HEK293 (cell line): Measurements from ENCODE around the gene LYPD3.

ENCODE experiments used
- CTCF ChIA-PET: fragments of 350-600 bp; formaldehyde crosslinking; extraction: SDS; loops from one replicate; lab custom pipeline; 2021; ENCODE audit warnings: antibody characterized with exemption; lab: Yijun Ruan, JAX
- POLR2A ChIA-PET: fragments of 300-600 bp; formaldehyde crosslinking; extraction: SDS; loops from one replicate; lab custom pipeline; 2020; ENCODE audit warnings: antibody characterized with exemption, inconsistent platforms; lab: Yijun Ruan, JAX
- H3K27ac ChIP-seq: fragments of 200-500 bp; sonication (Bioruptor generic); 2 replicates; pipeline ENCODE4 v1.5.1; 2014; ENCODE audit warnings: low read depth, low read length, control low read depth, inconsistent platforms; ENCODE audit errors: extremely low read depth
- H3K36me3 ChIP-seq, 2 experiments: fragments of 200-500 bp in 1 of 2; sonication (Bioruptor generic) in 1 of 2; 1 replicate in 1 of 2; 2 replicates in 1 of 2; pipeline ENCODE4 v1.5.1; 2014 to 2017; ENCODE audit warnings: inconsistent platforms in 2 of 2, low read length in 2 of 2; ENCODE audit not compliant: control insufficient read depth in 2 of 2, insufficient read depth in 1 of 2
- H3K4me1 ChIP-seq: fragments of 200-500 bp; sonication (Bioruptor generic); 2 replicates; pipeline ENCODE4 v1.5.1; 2014; ENCODE audit warnings: mild to moderate bottlenecking, low read length, inconsistent platforms; ENCODE audit not compliant: control insufficient read depth, insufficient read depth
- H3K4me3 ChIP-seq: 2 replicates; pipeline ENCODE4 v1.5.1; 2011; ENCODE audit warnings: low read depth, mild to moderate bottlenecking, control low read depth, low read length, moderate library complexity
- H3K9me3 ChIP-seq: fragments of 200-500 bp; sonication (Bioruptor generic); 2 replicates; pipeline ENCODE4 v1.5.1; 2014; ENCODE audit warnings: low read depth, low read length, inconsistent platforms; ENCODE audit not compliant: control insufficient read depth, insufficient read depth
- BCL11A ChIP-seq: fragments of 450-650 bp; formaldehyde crosslinking; IDR thresholded peaks from 2 replicates; pipeline ENCODE4 v1.5.1; 2016; ENCODE audit warnings: low read depth, missing biosample characterization, missing genetic modification characterization
- IKZF3 ChIP-seq: fragments of 450-650 bp; IDR thresholded peaks from 2 replicates; pipeline ENCODE4 v1.5.0; 2018; ENCODE audit warnings: missing biosample characterization, mild to moderate bottlenecking, missing genetic modification characterization, moderate library complexity
- KLF9 ChIP-seq: fragments of 450-650 bp; formaldehyde crosslinking; IDR thresholded peaks from 2 replicates; pipeline ENCODE4 v1.5.1; 2016; ENCODE audit warnings: missing biosample characterization, missing genetic modification characterization, low read depth
- MZF1 ChIP-seq: fragments of 450-650 bp; formaldehyde crosslinking; IDR thresholded peaks from 2 replicates; pipeline ENCODE4 v1.5.1; 2017; ENCODE audit warnings: missing biosample characterization, missing genetic modification characterization, borderline replicate concordance
- RBAK ChIP-seq: fragments of 450-650 bp; formaldehyde crosslinking; IDR thresholded peaks from 2 replicates; pipeline ENCODE4 v1.5.1; 2016; ENCODE audit warnings: missing biosample characterization, missing genetic modification characterization
- REPIN1 ChIP-seq: fragments of 450-650 bp; formaldehyde crosslinking; IDR thresholded peaks from 2 replicates; pipeline ENCODE4 v1.5.1; 2017; ENCODE audit warnings: missing biosample characterization, missing genetic modification characterization, low read depth
- SCRT2 ChIP-seq: fragments of 450-650 bp; formaldehyde crosslinking; IDR thresholded peaks from 2 replicates; pipeline ENCODE4 v1.5.1; 2016; ENCODE audit warnings: missing biosample characterization, missing genetic modification characterization
- SETDB1 ChIP-seq: IDR thresholded peaks from one replicate; pipeline ENCODE4 v1.6.1; 2017; ENCODE audit warnings: mild to moderate bottlenecking, low read length, moderate library complexity, mixed read lengths; ENCODE audit not compliant: insufficient read length
- SP7 ChIP-seq: fragments of 450-650 bp; formaldehyde crosslinking; IDR thresholded peaks from 2 replicates; pipeline ENCODE4 v1.5.1; 2016; ENCODE audit warnings: missing biosample characterization, missing genetic modification characterization
- ZBTB20 ChIP-seq: fragments of 450-650 bp; formaldehyde crosslinking; IDR thresholded peaks from 2 replicates; pipeline ENCODE4 v1.5.1; 2016; ENCODE audit warnings: missing biosample characterization, missing genetic modification characterization
- ZFP37 ChIP-seq: fragments of 450-650 bp; formaldehyde crosslinking; IDR thresholded peaks from 2 replicates; pipeline ENCODE4 v1.5.1; 2016; ENCODE audit warnings: missing biosample characterization, missing genetic modification characterization
- ZFP41 ChIP-seq: fragments of 450-650 bp; formaldehyde crosslinking; IDR thresholded peaks from 2 replicates; pipeline ENCODE4 v1.5.1; 2016; ENCODE audit warnings: missing biosample characterization, missing genetic modification characterization, borderline replicate concordance
- ZNF114 ChIP-seq: fragments of 450-650 bp; formaldehyde crosslinking; IDR thresholded peaks from 2 replicates; pipeline ENCODE4 v1.5.0; 2017; ENCODE audit warnings: missing biosample characterization, missing genetic modification characterization
- ZNF121 ChIP-seq: fragments of 450-650 bp; formaldehyde crosslinking; IDR thresholded peaks from 2 replicates; pipeline ENCODE4 v1.5.1; 2016; ENCODE audit warnings: missing biosample characterization, missing genetic modification characterization
- ZNF140 ChIP-seq: fragments of 450-650 bp; formaldehyde crosslinking; IDR thresholded peaks from 2 replicates; pipeline ENCODE4 v1.5.1; 2016; ENCODE audit warnings: missing biosample characterization, missing genetic modification characterization
- ZNF16 ChIP-seq: fragments of 450-650 bp; formaldehyde crosslinking; IDR thresholded peaks from 2 replicates; pipeline ENCODE4 v1.5.1; 2016; ENCODE audit warnings: low read depth, missing biosample characterization, missing genetic modification characterization
- ZNF175 ChIP-seq: fragments of 450-650 bp; formaldehyde crosslinking; IDR thresholded peaks from 2 replicates; pipeline ENCODE4 v1.5.1; 2016; ENCODE audit warnings: missing biosample characterization, missing genetic modification characterization
- ZNF2 ChIP-seq: fragments of 450-650 bp; formaldehyde crosslinking; IDR thresholded peaks from 2 replicates; pipeline ENCODE4 v1.5.1; 2016; ENCODE audit warnings: missing biosample characterization, missing genetic modification characterization
- ZNF274 ChIP-seq, 2 experiments: fragments of 200-500 bp in 1 of 2; fragments of 450-650 bp in 1 of 2; sonication (Bioruptor generic) in 1 of 2; formaldehyde crosslinking in 1 of 2; IDR thresholded peaks; 2 replicates each; pipeline versions ENCODE4 v1.5.1 to v1.6.1; 2014 to 2016; ENCODE audit warnings: borderline replicate concordance in 1 of 2, inconsistent platforms in 1 of 2, low read length in 1 of 2, missing biosample characterization in 1 of 2, missing genetic modification characterization in 1 of 2
- ZNF510 ChIP-seq: fragments of 450-650 bp; formaldehyde crosslinking; IDR thresholded peaks from 2 replicates; pipeline ENCODE4 v1.5.1; 2018; ENCODE audit warnings: mild to moderate bottlenecking, missing genetic modification characterization, missing biosample characterization; ENCODE audit not compliant: insufficient replicate concordance
- ZNF514 ChIP-seq: fragments of 450-650 bp; formaldehyde crosslinking; IDR thresholded peaks from 2 replicates; pipeline ENCODE4 v1.5.1; 2016; ENCODE audit warnings: missing biosample characterization, missing genetic modification characterization
- ZNF654 ChIP-seq: fragments of 450-650 bp; formaldehyde crosslinking; IDR thresholded peaks from 2 replicates; pipeline ENCODE4 v1.5.1; 2016; ENCODE audit warnings: low read depth, missing biosample characterization, missing genetic modification characterization
- ZNF776 ChIP-seq: fragments of 450-650 bp; formaldehyde crosslinking; IDR thresholded peaks from 2 replicates; pipeline ENCODE4 v1.5.0; 2017; ENCODE audit warnings: missing biosample characterization, missing genetic modification characterization, borderline replicate concordance
- ZSCAN16 ChIP-seq: fragments of 450-650 bp; formaldehyde crosslinking; IDR thresholded peaks from 2 replicates; pipeline ENCODE4 v1.5.1; 2016; ENCODE audit warnings: missing biosample characterization, missing genetic modification characterization
- TF ChIP-seq, protein P1 (sequence below): fragments of 450-650 bp; IDR thresholded peaks from 2 replicates; pipeline ENCODE4 v1.5.1; 2018; ENCODE audit warnings: missing biosample characterization, mild to moderate bottlenecking, missing genetic modification characterization
- TF ChIP-seq, protein P2 (sequence below): IDR thresholded peaks from 2 replicates; pipeline ENCODE4 v1.6.1; 2011; ENCODE audit warnings: mild to moderate bottlenecking, low read depth, low read length, borderline replicate concordance
- TF ChIP-seq, protein P3 (sequence below): fragments of 450-650 bp; formaldehyde crosslinking; IDR thresholded peaks from 2 replicates; pipeline ENCODE4 v1.5.1; 2017; ENCODE audit warnings: missing biosample characterization, missing genetic modification characterization
- TF ChIP-seq, protein P4 (sequence below): fragments of 450-650 bp; formaldehyde crosslinking; IDR thresholded peaks from 2 replicates; pipeline ENCODE4 v1.5.1; 2016; ENCODE audit warnings: missing biosample characterization, missing genetic modification characterization
- TF ChIP-seq, protein P5 (sequence below): fragments of 450-650 bp; formaldehyde crosslinking; IDR thresholded peaks from 2 replicates; pipeline ENCODE4; 2016; ENCODE audit warnings: missing biosample characterization, missing genetic modification characterization

LYPD3 gene

DNA sequence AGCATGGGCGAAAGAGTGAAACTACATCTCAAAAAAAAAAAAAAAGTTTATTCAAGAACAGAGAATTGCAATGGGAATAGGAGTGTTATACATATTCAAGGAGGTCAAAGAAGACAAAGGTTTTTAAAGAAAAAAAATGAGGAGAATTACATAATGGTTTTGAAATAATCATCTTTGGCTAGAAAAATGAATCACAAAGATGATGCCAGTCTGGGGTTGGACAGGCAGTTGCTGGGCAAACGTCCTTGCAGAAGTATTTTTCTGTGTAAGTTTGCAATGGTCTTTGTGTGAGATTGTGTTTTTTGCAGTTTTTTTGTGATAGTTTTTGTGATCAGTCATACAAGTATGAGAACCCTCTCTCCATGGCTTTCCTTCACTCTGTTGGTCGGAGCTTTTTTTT is 23.7 kb downstream of the LYPD3 start:
- H3K36me3 ChIP-seq = no peaks in the 10 kb centered on the region; a peak in 1 of 3 replicates
- no peak overlapping the region for H3K27ac ChIP-seq
- ChIA-PET POLR2A (interaction anchor here (0.7 to 1.0 kb wide), 2 partner anchors 82 to 142 kb away, joined by 3 to 5 read pairs; no protein-coding TSS in a partner anchor), CTCF (interaction anchor here (1.1 to 12.5 kb wide), 3 partner anchors 9 to 81 kb away, joined by 3 to 749 read pairs (median 16); partner anchors contain the start of gene ETHE1)
- no peak overlapping the region for H3K4me3 ChIP-seq
- H3K4me1 ChIP-seq = peaks cover 10% of the 10 kb centered on the region
- H3K9me3 ChIP-seq = peaks cover 3% of the 10 kb centered on the region
- no peak for TF ChIP-seq ZNF121 (tag by site-specific recombination)
- TF ChIP-seq BCL11A (tag by site-specific recombination) = no peak
- no peak for TF ChIP-seq ZBTB20 (tag by site-specific recombination)
- TF ChIP-seq ZNF514 (tag by site-specific recombination) = no peak
- TF ChIP-seq IKZF3 = no peak
- TF ChIP-seq KLF9 (tag by site-specific recombination) = no peak
- no peak for TF ChIP-seq ZNF175 (tag by site-specific recombination)
- no peak for TF ChIP-seq SETDB1
- TF ChIP-seq ZSCAN16 (tag by site-specific recombination) = no peak
- TF ChIP-seq ZFP41 (tag by site-specific recombination) = no peak
- TF ChIP-seq, protein P1, sequence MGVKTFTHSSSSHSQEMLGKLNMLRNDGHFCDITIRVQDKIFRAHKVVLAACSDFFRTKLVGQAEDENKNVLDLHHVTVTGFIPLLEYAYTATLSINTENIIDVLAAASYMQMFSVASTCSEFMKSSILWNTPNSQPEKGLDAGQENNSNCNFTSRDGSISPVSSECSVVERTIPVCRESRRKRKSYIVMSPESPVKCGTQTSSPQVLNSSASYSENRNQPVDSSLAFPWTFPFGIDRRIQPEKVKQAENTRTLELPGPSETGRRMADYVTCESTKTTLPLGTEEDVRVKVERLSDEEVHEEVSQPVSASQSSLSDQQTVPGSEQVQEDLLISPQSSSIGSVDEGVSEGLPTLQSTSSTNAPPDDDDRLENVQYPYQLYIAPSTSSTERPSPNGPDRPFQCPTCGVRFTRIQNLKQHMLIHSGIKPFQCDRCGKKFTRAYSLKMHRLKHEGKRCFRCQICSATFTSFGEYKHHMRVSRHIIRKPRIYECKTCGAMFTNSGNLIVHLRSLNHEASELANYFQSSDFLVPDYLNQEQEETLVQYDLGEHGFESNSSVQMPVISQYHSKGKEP = no peak
- TF ChIP-seq, protein P2, sequence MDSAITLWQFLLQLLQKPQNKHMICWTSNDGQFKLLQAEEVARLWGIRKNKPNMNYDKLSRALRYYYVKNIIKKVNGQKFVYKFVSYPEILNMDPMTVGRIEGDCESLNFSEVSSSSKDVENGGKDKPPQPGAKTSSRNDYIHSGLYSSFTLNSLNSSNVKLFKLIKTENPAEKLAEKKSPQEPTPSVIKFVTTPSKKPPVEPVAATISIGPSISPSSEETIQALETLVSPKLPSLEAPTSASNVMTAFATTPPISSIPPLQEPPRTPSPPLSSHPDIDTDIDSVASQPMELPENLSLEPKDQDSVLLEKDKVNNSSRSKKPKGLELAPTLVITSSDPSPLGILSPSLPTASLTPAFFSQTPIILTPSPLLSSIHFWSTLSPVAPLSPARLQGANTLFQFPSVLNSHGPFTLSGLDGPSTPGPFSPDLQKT = no peak
- TF ChIP-seq, protein P3, sequence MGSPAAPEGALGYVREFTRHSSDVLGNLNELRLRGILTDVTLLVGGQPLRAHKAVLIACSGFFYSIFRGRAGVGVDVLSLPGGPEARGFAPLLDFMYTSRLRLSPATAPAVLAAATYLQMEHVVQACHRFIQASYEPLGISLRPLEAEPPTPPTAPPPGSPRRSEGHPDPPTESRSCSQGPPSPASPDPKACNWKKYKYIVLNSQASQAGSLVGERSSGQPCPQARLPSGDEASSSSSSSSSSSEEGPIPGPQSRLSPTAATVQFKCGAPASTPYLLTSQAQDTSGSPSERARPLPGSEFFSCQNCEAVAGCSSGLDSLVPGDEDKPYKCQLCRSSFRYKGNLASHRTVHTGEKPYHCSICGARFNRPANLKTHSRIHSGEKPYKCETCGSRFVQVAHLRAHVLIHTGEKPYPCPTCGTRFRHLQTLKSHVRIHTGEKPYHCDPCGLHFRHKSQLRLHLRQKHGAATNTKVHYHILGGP = no peak
- TF ChIP-seq SP7 = no peak
- TF ChIP-seq ZNF274 (IDR thresholded peaks at IDR 0.05; ENCODE audit: low read length) = no peak
- no peak for TF ChIP-seq ZNF274 (tag by site-specific recombination; IDR thresholded peaks at IDR 0.05; ENCODE audit: borderline replicate concordance)
- TF ChIP-seq, protein P4, sequence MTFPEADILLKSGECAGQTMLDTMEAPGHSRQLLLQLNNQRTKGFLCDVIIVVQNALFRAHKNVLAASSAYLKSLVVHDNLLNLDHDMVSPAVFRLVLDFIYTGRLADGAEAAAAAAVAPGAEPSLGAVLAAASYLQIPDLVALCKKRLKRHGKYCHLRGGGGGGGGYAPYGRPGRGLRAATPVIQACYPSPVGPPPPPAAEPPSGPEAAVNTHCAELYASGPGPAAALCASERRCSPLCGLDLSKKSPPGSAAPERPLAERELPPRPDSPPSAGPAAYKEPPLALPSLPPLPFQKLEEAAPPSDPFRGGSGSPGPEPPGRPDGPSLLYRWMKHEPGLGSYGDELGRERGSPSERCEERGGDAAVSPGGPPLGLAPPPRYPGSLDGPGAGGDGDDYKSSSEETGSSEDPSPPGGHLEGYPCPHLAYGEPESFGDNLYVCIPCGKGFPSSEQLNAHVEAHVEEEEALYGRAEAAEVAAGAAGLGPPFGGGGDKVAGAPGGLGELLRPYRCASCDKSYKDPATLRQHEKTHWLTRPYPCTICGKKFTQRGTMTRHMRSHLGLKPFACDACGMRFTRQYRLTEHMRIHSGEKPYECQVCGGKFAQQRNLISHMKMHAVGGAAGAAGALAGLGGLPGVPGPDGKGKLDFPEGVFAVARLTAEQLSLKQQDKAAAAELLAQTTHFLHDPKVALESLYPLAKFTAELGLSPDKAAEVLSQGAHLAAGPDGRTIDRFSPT (tag by site-specific recombination) = no peak
- TF ChIP-seq, all 188 proteins: peak for 0

DNA sequence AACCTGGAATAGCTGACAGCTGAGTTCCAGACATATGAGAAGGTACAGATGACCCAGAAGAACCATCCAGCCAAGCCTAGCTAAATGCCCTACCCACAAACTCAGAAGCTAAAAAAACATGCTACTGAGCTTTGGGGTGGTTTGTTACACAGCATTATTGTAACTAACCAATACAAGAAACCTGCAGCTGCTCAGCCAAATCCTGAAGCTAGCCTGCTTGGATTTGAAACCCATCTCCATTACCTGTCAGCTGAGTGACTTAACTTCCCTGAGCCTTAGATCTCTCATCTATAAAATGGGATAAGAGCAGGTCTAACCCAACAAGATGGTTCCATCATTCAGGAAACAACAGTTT is 25.7 kb downstream of the LYPD3 start:
- peaks cover 3% of the 10 kb centered on the region for H3K9me3 ChIP-seq
- H3K27ac ChIP-seq = no peak overlapping the region
- peaks cover 10% of the 10 kb centered on the region for H3K4me1 ChIP-seq
- POLR2A ChIA-PET = interaction anchor here (0.6 to 2.2 kb wide), 6 partner anchors 34 to 156 kb away, joined by 3 to 11 read pairs (median 4); partner anchors contain the start of genes IRGQ, PHLDB3 and ZNF576
- no peak overlapping the region for H3K4me3 ChIP-seq
- CTCF ChIA-PET = interaction anchor here (0.8 to 13.5 kb wide), 9 partner anchors 7 to 325 kb away, joined by 3 to 749 read pairs (median 6); partner anchors contain the start of gene ETHE1
- no peaks in the 10 kb centered on the region; a peak in 1 of 3 replicates for H3K36me3 ChIP-seq
- TF ChIP-seq ZNF654 (tag by site-specific recombination) = no peak
- no peak for TF ChIP-seq ZNF2 (tag by site-specific recombination)
- TF ChIP-seq SCRT2 = 0 out of 2 replicates have a peak, but pooled peaks have one; percentile 6
- peak; percentile 91 for TF ChIP-seq RBAK (tag by site-specific recombination)
- TF ChIP-seq ZNF510 (tag by site-specific recombination) = no peak
- no peak for TF ChIP-seq ZNF140 (tag by site-specific recombination)
- TF ChIP-seq MZF1 = no peak
- TF ChIP-seq ZNF114 (tag by site-specific recombination) = no peak
- TF ChIP-seq ZNF16 (tag by site-specific recombination) = no peak
- TF ChIP-seq, protein P5, sequence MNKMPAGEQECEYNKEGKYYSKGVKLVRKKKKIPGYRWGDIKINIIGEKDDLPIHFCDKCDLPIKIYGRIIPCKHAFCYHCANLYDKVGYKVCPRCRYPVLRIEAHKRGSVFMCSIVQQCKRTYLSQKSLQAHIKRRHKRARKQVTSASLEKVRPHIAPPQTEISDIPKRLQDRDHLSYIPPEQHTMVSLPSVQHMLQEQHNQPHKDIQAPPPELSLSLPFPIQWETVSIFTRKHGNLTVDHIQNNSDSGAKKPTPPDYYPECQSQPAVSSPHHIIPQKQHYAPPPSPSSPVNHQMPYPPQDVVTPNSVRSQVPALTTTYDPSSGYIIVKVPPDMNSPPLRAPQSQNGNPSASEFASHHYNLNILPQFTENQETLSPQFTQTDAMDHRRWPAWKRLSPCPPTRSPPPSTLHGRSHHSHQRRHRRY (tag by site-specific recombination) = no peak
- no peak for TF ChIP-seq ZNF776
- TF ChIP-seq ZFP37 (tag by site-specific recombination) = no peak
- TF ChIP-seq REPIN1 (tag by site-specific recombination) = no peak
- TF ChIP-seq SETDB1 = peak; percentile 26
